Measurements from ENCODE around the gene ATP10A.

The ATP10A gene

DNA sequence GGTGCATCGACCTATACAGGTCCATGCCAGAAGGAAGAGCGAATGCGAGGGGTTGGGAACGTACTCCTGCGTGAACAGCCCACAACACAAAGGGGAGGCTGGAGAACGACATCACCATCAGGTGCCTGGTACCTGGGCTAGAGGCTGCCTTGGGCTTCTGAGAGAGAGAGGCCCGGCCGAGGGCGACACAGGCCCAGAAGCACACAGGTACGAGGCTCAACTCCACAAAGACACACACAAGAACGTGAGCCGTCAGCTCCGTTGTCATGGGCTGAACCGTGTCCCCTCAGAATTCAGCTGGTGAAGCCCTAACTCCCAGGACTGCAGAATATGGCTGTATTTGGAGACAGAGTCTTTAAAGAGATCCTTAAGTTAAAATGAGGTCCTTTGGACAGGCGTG lies 134.3 kb downstream of the ATP10A start:
- TF ChIP-seq CTCF (IDR thresholded peaks at IDR 0.05; ENCODE audit: borderline replicate concordance, insufficient read depth, low read depth, low read length), result no peak
- H3K4me3 ChIP-seq (ENCODE audit: low read depth, low read length), result no peak overlapping the region

DNA sequence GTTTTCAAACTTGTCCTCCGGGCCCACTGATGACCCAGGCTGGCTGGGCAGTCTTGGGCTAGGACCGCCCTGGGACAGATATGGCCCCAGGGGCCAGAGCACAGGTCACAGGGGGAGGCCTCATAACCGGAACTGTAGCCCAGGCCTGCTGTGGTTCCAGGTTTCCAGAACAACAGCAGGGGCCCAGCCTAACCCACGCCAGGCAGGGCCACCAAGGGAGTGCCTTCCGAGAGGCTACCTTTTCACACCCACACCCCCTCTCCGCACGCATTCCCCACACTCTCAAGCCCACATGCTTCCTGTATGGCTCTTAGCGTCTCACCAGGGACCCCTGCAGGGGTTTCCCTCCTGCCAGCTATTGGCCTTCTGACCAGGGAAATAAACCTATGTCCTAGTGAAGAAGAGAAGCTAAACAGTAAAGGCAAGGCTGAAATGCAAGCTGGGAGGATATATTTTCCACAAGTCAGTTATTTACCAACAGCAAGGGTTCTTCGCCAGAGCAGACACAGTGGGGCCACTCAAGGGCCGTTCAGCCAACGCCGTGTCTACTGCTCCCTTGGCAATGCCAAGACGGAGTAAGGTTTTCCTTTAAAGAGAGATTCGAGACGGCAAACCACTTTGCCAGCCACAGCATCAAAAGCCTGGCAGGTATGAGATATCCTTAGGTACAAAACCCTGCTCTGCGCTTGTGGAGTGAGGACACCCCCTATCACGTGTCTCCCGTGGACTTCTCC lies 135.1 kb downstream of the ATP10A start:
- no peak for TF ChIP-seq CTCF (IDR thresholded peaks at IDR 0.05; ENCODE audit: borderline replicate concordance, insufficient read depth, low read depth, low read length)
- no peak overlapping the region for H3K4me3 ChIP-seq (ENCODE audit: low read depth, low read length)

DNA sequence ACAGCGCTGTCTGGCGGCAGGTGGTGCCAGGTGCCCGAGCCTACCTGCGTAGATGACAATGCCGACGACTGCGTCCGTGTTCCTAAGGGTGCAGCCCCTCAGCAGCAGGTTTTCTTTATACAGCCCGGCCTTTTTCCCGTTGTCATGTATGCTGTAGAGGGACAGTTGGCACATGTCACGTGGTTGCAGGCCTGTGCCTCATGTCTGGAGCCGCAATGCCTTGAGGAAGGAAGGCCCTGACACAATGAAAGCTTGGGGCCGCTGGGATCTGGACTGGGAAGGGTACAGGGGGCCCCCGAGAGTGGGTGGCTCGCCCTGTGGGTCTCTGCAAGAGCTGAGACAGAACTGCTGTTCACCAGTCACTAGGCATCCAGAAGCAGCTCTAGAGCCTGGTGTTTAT lies 136.0 kb downstream of the ATP10A start:
- TF ChIP-seq CTCF (IDR thresholded peaks at IDR 0.05; ENCODE audit: borderline replicate concordance, insufficient read depth, low read depth, low read length), result no peak
- no peak overlapping the region for H3K4me3 ChIP-seq (ENCODE audit: low read depth, low read length)

DNA sequence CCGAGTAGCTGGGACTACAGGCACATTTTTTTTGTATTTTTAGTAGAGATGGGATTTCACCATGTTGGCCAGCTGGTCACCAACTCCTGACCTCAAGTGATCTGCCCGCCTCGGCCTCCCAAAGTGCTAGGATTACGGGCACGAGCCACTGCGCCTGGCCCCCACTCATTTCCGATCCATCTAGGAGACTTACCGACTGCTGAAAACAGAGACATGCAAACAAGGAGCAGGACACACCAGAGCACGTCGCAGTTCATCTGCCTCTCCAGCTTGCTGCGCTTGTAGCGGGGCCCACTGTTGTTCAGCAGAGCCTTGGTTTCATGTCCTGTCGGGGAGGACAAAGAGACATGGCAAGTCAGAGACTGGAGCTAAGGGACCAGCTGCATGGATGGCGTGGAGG lies 137.4 kb downstream of the ATP10A start:
- no peak for TF ChIP-seq CTCF (IDR thresholded peaks at IDR 0.05; ENCODE audit: borderline replicate concordance, insufficient read depth, low read depth, low read length)

DNA sequence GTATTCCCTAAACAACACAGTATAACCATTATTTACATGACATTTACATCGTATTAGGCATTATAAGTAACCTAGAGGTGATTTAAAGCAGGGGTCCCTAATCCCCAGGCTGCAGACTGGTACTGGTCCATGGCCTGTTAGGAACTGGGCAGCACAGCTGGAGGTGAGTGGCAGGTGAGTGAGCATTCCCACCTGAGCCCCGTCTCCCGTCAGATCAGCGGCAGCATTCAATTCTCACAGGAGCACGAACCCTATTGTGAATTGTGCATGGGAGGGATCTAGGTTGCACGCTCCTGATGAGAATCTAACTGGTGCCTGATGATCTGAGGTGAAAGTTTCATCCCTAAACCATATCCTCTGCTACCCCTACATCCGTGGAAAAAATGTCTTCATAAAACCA lies 138.2 kb downstream of the ATP10A start:
- TF ChIP-seq CTCF (IDR thresholded peaks at IDR 0.05; ENCODE audit: borderline replicate concordance, insufficient read depth, low read depth, low read length), result no peak
- no peak overlapping the region for H3K4me3 ChIP-seq (ENCODE audit: low read depth, low read length)

More for the DNA sequence above, 137.4 kb downstream of the ATP10A start:
- H3K4me3 ChIP-seq (ENCODE audit: low read depth, low read length), result no peak overlapping the region

- H3K4me3 ChIP-seq (ENCODE audit: low read depth, low read length), result no peak overlapping the region
These were observed 141.5 kb downstream of the ATP10A start for GRCh38 chr15:25721605-25721955.

More at GRCh38 chr15:25721605-25721955, 141.5 kb downstream of the ATP10A start:
- TF ChIP-seq CTCF (IDR thresholded peaks at IDR 0.05; ENCODE audit: borderline replicate concordance, insufficient read depth, low read depth, low read length), result no peak

Measured in GM12875 (cell line).